Adipocyte (in vitro differentiated cells): Measurements from ENCODE around the gene USP24.
A peak's percentile ranks its signal among the peaks of the same experiment; 100 is the strongest.

Experiments
- DNase-seq: peaks from one replicate; pipeline ENCODE4 v3.0.0-alpha.2; 2015; ENCODE audit warnings: low read depth
- H3K27me3 ChIP-seq: replicated peaks from 2 replicates; pipeline ENCODE4 v1.7.0; 2013; ENCODE audit warnings: mild to moderate bottlenecking, low read length, moderate library complexity; ENCODE audit not compliant: control insufficient read depth, insufficient read depth
- H3K36me3 ChIP-seq: 2 replicates; pipeline ENCODE4 v1.7.0; 2013; ENCODE audit warnings: low read length, mild to moderate bottlenecking, moderate library complexity; ENCODE audit not compliant: control insufficient read depth, insufficient read depth, severe bottlenecking
- H3K4me1 ChIP-seq: 2 replicates; pipeline ENCODE4 v1.7.0; 2013; ENCODE audit warnings: mild to moderate bottlenecking, low read length, moderate library complexity; ENCODE audit not compliant: control insufficient read depth, insufficient read depth
- H3K4me3 ChIP-seq: 2 replicates; pipeline ENCODE4 v1.7.0; 2013; ENCODE audit warnings: mild to moderate bottlenecking, low read length, moderate library complexity
- H3K9ac ChIP-seq: 2 replicates; pipeline ENCODE4 v1.7.0; 2013; ENCODE audit warnings: mild to moderate bottlenecking, low read length, moderate library complexity
- H3K9me3 ChIP-seq: 2 replicates; pipeline ENCODE4 v1.7.0; 2013; ENCODE audit warnings: mild to moderate bottlenecking, low read length, moderate library complexity; ENCODE audit not compliant: control insufficient read depth

The USP24 gene

GRCh38 chr1:55107101-55107500, 108.1 kb downstream of the USP24 start:
- Histone ChIP-seq H3K9ac (no peak overlapping the region), H3K4me3 (no peak overlapping the region), H3K27me3 (no peaks in the 10 kb centered on the region), H3K36me3 (peaks cover 97% of the 10 kb centered on the region), H3K9me3 (peaks cover 3% of the 10 kb centered on the region), H3K4me1 (peaks cover 14% of the 10 kb centered on the region)
- DNase-seq = no peak

DNA sequence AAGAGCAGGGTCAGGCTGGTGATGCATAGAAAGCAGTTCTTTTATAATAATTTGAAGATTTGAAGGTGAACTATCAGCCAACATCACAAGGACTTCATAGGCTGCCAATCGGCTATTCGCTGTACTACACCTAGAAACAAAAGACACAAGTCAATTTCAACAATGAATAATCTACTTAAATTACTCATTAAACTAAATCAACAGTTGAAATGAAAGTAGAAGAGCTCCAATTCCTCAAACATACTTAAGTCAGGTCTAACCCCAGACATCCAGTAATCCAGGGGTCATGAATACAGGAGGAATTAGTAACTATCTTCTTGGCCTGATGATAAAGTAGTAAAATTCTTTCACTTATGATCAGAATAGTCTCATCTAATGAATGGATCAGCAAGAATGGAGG, 111.3 kb downstream of the USP24 start:
- Histone ChIP-seq H3K36me3 (peaks cover 97% of the 10 kb centered on the region), H3K4me1 (peaks cover 14% of the 10 kb centered on the region), H3K9ac (no peak overlapping the region), H3K27me3 (no peaks in the 10 kb centered on the region), H3K4me3 (no peak overlapping the region), H3K9me3 (no peaks in the 10 kb centered on the region)
- DNase-seq = no peak

GRCh38 chr1:55095095-55095494, 120.1 kb downstream of the USP24 start:
- Histone ChIP-seq H3K27me3 (no peaks in the 10 kb centered on the region), H3K4me3 (no peak overlapping the region), H3K36me3 (peaks cover 100% of the 10 kb centered on the region), H3K9ac (no peak overlapping the region), H3K9me3 (no peaks in the 10 kb centered on the region), H3K4me1 (peaks cover 19% of the 10 kb centered on the region)
- DNase-seq = peak; percentile 19

DNA sequence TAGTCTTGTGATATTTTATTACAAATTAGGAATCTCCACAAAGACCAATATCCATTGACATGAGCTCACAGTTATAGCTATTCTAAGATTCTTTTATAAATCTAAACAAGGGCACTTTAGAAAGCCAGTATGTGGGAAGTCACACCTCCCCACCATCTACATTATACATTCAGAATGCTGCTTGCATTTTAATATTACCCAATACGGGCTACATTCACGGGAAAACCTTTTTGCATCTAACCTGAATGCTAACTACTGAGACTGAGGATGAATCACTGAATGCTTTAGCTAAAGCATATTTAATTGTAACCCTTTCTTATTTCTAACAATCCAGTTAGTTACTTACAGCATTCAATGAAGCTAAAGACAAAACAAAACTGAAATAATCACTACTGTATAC, 122.7 kb downstream of the USP24 start:
- H3K36me3 ChIP-seq = peaks cover 100% of the 10 kb centered on the region
- no peaks in the 10 kb centered on the region for H3K27me3 ChIP-seq
- no peak for DNase-seq
- no peak overlapping the region for H3K4me3 ChIP-seq
- peaks cover 19% of the 10 kb centered on the region for H3K4me1 ChIP-seq
- no peak overlapping the region for H3K9ac ChIP-seq
- no peaks in the 10 kb centered on the region for H3K9me3 ChIP-seq

GRCh38 chr1:55089683-55090082, 125.5 kb downstream of the USP24 start:
- no peaks in the 10 kb centered on the region for H3K27me3 ChIP-seq
- peaks cover 100% of the 10 kb centered on the region for H3K36me3 ChIP-seq
- no peaks in the 10 kb centered on the region for H3K9me3 ChIP-seq
- H3K4me1 ChIP-seq = peaks cover 9% of the 10 kb centered on the region
- H3K9ac ChIP-seq = no peak overlapping the region
- no peak for DNase-seq
- no peak overlapping the region for H3K4me3 ChIP-seq

GRCh38 chr1:55088413-55088812, 126.8 kb downstream of the USP24 start:
- H3K27me3 ChIP-seq = no peaks in the 10 kb centered on the region
- no peaks in the 10 kb centered on the region for H3K9me3 ChIP-seq
- H3K4me3 ChIP-seq = no peak overlapping the region
- no peak overlapping the region for H3K9ac ChIP-seq
- peaks cover 7% of the 10 kb centered on the region for H3K4me1 ChIP-seq
- no peak for DNase-seq
- peaks cover 100% of the 10 kb centered on the region for H3K36me3 ChIP-seq

- Histone ChIP-seq H3K9me3 (no peaks in the 10 kb centered on the region), H3K9ac (no peak overlapping the region), H3K27me3 (no peaks in the 10 kb centered on the region), H3K4me3 (no peak overlapping the region), H3K4me1 (peaks cover 7% of the 10 kb centered on the region), H3K36me3 (peaks cover 100% of the 10 kb centered on the region)
- no peak for DNase-seq
These were observed 127.7 kb downstream of the USP24 start for GRCh38 chr1:55087439-55087838.

- no peak for DNase-seq
- Histone ChIP-seq H3K4me3 (no peak overlapping the region), H3K9ac (no peak overlapping the region), H3K36me3 (peaks cover 100% of the 10 kb centered on the region), H3K4me1 (peaks cover 5% of the 10 kb centered on the region), H3K27me3 (no peaks in the 10 kb centered on the region), H3K9me3 (no peaks in the 10 kb centered on the region)
These were observed 130.9 kb downstream of the USP24 start for GRCh38 chr1:55084257-55084656.

DNA sequence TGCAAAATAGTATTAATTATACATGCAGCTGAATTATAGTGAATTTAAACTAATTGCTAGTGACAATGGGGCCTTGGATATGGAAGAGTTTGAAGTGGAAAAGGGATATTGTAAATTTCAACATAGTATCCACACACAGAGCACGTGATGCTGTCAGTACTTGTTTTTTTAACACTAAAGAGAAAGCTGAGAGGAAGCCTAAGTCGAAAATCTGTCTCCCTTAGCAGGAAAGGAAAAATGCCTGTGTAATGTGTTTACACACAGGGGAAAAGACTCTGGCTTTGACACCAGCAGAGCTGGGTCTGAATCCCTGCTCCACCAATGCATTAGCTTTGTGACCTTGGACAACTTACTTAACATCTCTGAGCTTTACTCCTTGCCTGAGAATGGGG, 133.3 kb downstream of the USP24 start:
- Histone ChIP-seq H3K9ac (no peak overlapping the region), H3K4me3 (no peak overlapping the region), H3K27me3 (no peaks in the 10 kb centered on the region), H3K36me3 (peaks cover 100% of the 10 kb centered on the region), H3K9me3 (no peaks in the 10 kb centered on the region), H3K4me1 (peaks cover 5% of the 10 kb centered on the region)
- DNase-seq = peak; percentile 24

DNA sequence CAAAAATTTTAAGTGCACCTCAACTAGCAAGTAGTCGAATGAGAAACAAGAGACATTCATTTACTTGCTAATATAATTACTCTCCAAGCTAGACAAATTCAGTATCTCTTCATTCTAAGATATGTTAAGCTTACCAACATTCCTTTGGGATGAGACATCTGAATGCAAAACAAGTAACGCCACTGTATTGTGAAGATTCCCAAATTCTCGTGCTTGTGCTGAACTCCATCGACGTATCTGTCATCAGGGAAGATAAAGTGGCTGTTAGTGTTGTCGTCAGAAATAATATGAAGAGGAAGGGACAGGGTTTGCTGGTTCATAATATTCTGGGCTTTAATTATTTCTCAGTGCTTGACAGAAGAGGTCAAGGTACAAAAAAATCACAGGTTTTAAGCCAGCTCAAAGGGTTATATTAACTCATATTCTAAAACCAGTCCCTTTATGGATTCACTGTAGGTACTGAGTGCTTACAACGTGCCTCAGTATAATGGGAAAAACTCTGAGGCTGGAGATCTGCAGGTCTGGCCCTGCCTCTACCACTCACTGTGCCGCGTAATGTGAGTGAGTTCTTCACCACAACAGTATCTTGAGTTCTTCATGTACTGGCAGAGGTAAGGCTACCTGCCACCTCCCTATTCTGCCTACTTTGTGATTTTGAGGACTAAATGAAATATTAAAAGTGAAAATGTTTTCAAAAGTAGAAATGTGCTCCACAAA, 133.8 kb downstream of the USP24 start:
- H3K9me3 ChIP-seq = no peaks in the 10 kb centered on the region
- H3K9ac ChIP-seq = no peak overlapping the region
- H3K4me1 ChIP-seq = peaks cover 10% of the 10 kb centered on the region
- no peaks in the 10 kb centered on the region for H3K27me3 ChIP-seq
- H3K4me3 ChIP-seq = no peak overlapping the region
- H3K36me3 ChIP-seq = peaks cover 100% of the 10 kb centered on the region
- DNase-seq = peak; percentile 64

- Histone ChIP-seq H3K36me3 (peaks cover 100% of the 10 kb centered on the region), H3K9me3 (no peaks in the 10 kb centered on the region), H3K9ac (no peak overlapping the region), H3K27me3 (no peaks in the 10 kb centered on the region), H3K4me3 (no peak overlapping the region), H3K4me1 (peaks cover 11% of the 10 kb centered on the region)
- DNase-seq = no peak
These were observed 135.5 kb downstream of the USP24 start for GRCh38 chr1:55079651-55080050.

- Histone ChIP-seq H3K4me3 (no peak overlapping the region), H3K36me3 (peaks cover 99% of the 10 kb centered on the region), H3K27me3 (no peaks in the 10 kb centered on the region)
These were observed 136.7 kb downstream of the USP24 start for GRCh38 chr1:55078470-55078869.

More at GRCh38 chr1:55078470-55078869, 136.7 kb downstream of the USP24 start:
- peaks cover 11% of the 10 kb centered on the region for H3K4me1 ChIP-seq
- no peak overlapping the region for H3K9ac ChIP-seq
- DNase-seq = no peak
- H3K9me3 ChIP-seq = no peaks in the 10 kb centered on the region
